HG02884 (cell line): ENCODE data around the gene LASP1NB.

Experiments
- ATAC-seq: cut with Tn5 transposase; IDR thresholded peaks from one replicate; pipeline ENCODE4 v1.9.1; 2021; ENCODE audit warnings: mild to moderate bottlenecking, moderate library complexity; ENCODE audit not compliant: unreplicated experiment

The LASP1NB gene

GRCh38 chr17:38925263-38925995, at the start of gene LASP1NB:
Gene LASP1NB, plus strand, starts transcription at chr17:38925614.
- ATAC-seq: no peak

DNA sequence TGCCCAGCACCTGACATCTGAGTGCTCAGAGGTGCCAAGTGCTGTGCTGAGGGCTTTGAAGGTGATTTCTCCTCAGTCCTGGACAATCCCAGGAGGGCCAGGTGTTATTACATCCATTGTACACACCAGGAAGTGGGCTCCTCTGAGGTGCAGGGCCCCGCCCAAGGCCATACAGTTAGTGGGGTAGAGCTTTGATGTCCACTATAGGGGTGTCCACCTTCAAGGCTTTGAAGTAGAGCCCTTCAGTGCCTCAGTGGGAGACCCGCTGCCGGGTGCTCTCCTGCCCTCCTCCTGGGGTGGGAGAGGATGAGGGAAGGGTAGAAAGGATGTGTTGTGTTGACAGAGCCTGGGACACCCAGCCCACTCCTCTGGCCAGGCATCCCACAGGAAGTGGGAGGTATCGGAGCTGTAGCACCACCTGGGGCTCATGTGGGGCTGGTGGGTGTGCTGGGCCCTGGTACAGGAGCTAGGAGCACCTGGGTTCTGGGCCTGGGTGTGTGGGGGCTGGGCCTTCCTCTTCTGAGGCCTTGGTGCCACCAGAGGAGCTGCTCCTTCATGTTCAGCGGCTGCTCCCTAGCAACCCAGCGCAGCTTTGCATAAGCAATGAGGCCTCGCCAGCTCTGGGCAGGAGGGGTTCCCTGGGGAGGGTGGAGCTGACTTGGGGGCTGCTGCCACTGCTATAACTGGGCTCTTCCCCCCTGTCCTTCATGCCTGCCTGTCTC, 48.1 kb upstream of the LASP1NB start:
- no peak for ATAC-seq

DNA sequence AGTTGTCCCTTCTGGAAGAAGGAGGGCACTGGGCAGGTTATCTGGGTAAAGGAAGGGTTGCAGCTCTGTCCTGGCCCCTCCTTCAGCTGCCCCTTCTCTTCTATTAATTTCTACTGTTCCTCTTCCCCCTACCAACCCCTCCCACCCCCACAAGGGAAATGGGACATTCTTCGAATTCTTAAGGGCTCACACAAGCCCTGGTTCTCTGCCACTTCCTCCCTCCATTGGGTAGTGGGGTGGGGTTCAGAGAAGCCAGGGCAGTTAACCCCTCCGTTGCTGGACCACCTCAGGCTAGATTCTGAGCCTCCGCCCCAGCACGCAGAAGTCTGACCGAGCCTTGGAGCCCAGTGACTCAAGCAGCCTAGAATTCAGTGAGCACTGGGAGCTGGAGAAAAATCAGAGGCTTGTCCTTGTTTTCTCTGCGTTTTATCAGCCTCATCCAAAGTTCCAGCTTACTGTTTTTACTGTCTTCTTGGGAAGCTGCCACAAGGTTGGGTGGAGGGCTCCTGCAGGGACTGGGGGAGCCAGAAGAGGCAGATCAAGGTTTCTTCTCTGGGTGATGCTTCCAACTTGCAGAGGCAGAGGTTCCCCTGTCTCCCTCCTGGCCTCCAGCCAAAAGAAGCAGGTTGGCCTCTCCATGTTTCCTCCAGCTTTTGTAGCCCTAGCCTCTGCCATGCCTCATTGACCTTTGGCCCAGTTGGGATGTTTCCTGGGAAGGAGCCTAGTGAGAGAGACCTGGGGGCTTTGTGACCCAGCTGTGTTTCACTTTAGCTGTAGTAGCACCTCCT, 45.3 kb upstream of the LASP1NB start:
- no peak for ATAC-seq

DNA sequence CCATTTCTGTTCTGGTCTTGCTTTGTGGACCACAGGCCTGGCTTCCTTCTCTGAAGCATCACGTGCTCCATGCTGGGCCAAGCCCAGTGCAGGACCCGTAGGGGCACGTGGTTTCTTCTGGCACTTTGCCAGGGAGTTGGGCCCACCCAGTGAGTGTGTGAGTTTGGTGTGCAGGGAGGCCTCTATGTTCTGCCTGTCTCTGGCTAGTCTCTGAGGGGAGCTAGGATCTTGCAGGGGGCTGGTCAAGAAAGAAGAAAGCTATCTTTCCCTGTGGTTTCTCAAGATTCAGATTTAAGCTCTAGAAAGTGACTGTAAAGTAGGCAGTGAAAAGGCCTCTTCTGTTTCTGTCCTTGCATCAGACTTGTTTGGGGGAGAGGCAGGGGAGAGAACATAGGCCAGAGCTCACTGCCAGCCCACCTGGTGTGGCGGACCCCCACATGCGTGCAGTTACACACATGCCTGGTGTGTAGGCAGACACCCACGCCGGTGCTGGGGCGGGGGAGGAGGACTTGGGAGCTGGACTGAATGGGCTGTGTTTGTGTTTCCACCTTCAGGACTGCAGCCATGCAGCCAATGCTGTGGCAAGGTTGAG, 43.7 kb upstream of the LASP1NB start:
- ATAC-seq: no peak

- ATAC-seq: no peak
These were observed 42.5 kb upstream of the LASP1NB start for GRCh38 chr17:38882870-38883269.

GRCh38 chr17:38883592-38884526, 41.6 kb upstream of the LASP1NB start:
- ATAC-seq: no peak

DNA sequence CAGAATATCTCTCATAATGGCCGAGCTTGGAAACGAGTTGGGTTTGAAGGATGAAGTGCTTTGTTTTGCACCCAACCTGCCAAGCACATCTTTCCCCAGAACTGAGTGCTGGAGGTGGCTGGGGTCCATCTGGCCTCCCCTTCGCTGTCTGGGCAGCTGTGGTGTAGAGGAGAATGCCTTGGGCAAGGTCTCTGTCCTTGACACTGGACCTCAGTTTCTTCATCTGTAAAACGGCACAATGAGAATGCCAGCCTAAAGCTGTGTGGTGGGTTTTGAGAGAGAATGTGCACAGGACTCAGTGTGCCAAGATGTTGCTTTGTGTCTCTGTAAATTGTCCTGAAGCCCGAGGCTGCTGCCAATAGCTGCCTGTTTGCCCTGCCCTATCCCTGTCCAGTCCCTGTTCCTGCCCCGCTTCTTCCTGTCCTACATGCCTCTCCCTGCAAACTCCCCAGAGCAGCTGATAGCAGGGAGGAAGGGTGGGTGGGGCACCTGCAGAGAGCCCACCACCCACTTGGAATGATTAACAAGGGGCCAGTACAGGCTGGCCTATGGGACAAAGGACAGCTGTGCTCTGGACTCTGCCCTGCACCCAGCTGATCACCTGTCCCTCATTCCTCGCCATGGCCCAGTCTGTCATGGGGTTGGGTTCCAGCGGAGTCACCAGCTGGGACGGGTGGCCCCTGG, 40.2 kb upstream of the LASP1NB start:
- ATAC-seq: no peak

DNA sequence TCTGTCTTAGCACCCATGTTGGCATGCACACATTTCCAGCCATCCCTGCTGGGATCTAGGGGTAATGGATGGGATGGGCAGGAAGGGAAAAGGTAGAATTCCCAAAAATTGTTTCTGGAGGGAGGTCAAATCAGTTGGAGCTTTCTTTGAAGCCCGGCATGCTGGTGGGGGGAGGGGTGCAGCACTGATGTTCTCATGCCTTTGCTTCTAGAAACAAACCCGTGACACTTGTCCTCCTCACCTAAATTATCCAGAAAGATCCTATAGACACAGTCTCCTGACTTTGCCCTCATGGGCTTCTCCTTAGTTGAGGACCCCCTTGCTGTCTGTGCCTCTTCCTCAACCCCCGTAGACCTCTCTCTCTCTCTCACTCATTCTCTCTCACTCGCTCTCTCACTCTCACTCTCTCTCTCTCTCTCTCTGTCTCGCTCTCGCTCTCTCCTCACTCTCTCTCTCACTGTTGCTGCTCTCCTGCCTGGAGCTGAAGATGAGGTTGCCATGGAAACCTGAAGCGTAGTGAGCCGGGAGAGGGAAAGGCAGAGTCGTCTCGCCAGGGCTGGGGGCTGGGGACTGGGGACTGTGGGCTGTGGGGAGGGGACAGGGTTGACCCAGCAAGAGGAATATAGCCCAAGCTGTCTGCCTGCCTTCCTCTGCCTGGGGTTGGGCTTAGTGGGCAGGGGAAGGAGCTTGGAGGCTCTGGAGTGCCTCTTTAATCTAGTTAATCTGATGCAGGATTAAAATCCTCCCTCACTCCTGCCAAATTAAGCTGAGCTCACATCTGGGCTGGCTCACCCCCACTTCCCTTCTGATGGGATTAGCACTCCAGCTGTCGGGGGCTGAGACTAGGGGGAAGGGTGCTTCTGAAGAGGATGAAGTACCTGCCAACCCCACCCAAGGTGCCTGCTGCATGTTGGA, 39.4 kb upstream of the LASP1NB start:
- no peak for ATAC-seq

DNA sequence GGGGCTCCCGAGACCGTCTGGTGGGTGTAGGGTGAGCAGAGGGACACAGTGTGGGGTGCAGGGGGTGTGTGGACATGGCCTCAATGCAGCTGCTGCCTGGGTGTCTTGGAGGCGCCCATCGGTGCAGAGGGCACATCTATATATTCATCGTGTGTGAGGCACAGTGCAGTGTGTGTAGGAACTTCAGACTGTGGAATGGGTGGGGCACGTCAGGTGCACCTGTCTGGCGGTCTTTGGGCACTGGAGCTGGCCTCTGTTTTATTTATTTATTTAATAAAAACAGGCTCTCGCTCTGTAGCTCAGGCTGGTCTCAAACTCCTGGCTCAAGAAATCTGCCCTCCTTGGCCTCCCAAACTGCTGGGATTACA, 38.8 kb upstream of the LASP1NB start:
- no peak for ATAC-seq

DNA sequence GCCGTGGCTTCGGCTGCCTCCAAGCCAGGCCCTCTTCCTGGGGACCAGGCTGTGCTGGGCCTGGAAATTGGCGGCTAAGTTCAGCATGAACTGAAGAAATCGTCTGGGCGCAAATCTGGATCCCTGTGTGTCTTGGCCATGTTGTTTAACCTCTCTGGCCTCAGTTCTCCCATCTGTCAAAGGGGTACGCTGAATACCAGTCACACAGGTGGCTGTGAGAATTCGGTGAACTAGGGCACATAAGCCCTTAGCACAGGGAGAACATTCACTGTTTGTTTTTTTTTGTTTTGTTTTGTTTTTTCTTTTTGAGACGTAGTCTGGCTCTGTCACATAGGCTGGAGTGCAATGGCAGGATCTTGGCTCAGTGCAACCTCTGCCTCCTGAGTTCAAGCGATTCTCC, 36.6 kb upstream of the LASP1NB start:
- no peak for ATAC-seq

DNA sequence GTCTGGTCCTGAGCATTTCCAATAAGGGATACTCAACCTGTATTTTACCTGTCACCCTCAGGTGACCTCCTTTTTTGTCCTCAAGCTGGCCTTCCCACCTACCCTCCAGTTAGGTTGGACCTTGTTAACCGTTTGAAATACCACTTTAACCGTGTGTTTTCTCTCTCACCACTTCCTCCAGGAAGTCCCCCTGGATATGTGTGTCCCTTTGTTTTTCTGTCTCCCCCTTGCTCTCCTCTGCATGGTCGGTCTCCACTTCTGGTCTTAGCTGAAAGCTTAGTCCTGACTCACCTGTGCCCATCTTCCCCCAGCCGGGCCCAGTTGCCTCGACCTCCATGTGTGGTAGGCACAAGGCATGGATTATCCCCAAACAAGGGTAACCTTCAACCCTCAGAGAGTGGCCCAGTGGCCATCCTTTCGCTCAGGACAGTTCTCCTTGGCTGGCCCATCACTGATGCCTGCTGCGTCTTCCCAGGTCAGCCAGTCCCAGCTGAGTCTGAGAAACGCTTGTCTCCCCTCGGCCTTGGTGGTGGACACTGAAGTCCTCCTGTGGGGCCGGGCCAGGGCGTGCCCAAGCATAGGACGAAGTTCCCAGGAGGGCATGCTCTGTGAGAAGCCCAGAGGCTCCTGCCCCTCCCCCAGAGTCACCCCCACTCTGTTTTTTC, 35.5 kb upstream of the LASP1NB start:
- ATAC-seq: no peak

DNA sequence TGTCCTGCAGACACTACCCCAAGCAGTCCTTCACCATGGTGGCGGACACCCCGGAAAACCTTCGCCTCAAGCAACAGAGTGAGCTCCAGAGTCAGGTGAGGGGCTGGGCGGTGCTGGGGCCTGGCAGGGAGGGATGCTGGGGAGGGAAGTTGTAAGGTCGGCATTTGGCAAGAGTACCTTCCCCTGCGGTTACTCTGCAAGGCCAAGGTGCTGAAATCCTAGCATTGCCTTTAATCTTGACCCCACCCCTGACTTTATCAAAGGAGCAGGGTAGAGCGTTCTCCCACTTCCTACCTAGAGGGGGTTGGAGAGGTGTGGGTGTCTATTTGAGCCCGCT, 35.0 kb upstream of the LASP1NB start:
- no peak for ATAC-seq

GRCh38 chr17:38891441-38891840, 34.0 kb upstream of the LASP1NB start:
- ATAC-seq: no peak

DNA sequence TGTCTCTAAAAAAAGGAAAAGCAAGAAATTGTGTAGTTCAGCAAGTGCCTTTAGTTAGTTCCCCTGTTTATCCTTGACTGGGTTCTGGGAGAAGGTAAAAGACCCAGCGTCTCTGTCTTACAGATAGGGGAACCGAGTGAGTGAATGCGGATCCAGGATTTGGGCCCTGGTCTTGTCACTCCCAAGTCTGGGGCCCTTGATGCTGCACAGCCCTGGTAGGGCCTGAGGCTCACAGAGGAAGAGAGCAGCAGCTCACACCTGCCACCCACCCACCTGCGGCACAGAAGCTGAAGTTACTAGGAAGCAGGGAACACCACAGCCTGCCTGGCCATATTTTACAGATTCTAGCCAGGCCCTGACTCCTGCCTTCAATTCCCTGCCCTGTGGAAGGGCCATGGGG, 33.3 kb upstream of the LASP1NB start:
- ATAC-seq: no peak

DNA sequence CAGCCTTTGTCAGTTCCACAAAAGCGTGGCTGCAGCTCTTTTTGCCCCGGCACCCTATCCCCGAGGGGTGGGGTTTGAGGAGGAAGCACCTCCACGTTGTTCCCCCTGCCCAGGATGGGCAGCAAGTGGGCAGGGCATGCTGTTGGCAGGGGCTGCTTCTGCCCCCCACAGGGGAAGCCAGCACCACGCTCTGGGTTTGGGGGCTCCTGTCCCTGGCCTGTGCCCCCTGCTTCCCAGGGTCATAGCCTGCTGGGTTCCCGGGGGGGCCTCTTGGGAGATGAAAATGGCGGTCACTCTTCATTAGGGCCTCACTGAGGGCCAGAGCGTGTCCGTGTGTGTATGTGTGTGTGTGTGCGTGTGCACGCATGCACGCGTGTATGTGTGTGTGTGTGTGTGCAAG, 32.8 kb upstream of the LASP1NB start:
- no peak for ATAC-seq

DNA sequence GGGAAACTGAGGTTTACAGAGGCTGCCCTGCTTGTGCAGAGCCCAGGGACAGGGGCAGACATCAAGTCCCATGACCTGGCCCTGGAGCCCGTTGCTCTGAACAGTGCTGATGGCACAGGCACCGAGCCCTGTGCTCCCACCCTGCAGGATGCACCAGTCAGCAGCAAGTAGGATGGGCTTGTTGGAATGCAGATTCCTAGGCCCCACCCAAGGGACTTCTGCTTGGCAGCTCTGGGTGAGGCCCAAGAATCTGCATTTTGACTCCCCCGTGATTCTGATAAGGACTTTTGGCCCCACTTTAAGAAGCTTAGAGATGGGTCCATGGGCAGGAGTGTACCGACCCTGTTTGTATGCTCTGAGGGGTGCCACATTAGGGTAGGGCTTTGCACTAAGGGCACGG, 32.3 kb upstream of the LASP1NB start:
- no peak for ATAC-seq

DNA sequence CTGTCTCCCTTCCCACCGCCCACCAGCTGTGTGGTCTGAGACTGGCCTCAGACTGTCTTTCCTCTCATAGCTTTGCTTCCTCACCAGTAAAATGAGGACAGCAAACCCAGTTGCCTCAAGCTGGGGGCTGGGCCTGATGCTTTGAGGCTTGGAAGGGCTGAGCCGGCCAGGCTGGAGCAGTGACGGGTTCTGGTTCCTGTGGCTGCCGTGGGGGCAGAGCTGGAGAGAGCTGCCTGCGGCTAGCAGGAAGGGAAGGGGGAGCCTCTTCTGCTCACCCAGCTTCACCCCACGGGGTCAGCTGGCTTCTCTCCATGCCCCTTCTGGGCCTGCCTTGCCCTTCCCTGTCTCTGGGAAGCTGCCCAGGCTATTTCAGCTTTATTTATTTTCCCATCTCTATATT, 31.8 kb upstream of the LASP1NB start:
- ATAC-seq: no peak

- no peak for ATAC-seq
These were observed 31.1 kb upstream of the LASP1NB start for GRCh38 chr17:38894276-38894675.
